ENCODE results near the gene NR4A1. TPM values are rescaled to one million over a fixed set of nuclear protein-coding genes. Genes with fewer than 3 reads are reported as not detected.

Gene NR4A1
- total and polyA plus RNA-seq, 10 donors, result 11.8 to 113 (median 50.3) TPM

DNA sequence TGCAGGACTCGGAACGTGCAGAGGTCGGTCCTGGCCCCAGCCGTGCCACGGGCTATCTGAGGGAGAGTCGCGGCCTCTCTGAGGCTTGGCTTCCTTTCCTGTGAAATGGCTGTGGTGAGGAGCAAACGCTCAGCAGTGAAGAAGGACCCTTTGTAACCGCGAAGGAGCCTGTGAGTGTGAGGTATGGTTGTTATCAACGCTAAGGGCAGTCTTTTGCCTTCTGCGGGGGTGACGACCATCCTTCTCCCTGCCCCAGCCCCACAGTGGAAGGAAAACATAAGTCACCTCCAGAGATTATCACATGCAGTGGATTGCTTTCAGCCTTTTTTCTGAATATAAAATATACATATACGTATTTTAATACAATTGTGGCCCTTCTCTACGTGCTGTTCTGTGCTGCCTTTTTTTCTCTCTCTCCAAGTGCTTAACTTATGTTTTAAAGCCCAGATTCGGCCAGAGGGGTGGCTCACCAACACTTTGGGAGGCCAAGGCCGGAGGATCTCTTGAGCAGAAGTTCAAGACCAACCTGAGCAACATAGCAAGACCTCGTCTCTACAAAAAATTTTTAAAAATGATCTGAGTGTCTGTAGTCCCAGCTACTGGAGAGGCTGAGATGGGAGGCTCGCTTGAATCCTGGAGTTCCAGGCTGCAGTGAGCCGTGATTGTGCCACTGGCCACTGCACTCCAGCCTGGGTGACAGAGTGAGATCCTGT lies 27.1 kb upstream of the NR4A1 start:
- Histone ChIP-seq H3K4me3 (peak overlapping the region; percentile 45 to 83 (median 56)), H3K27me3 (replicated peaks in 1 of 7) (peaks cover 0 to 8% (median 0%) of the 10 kb centered on the region in 7 donors), H3K9me3 (no peaks in the 10 kb centered on the region), H3K4me1 (peaks cover 29 to 78% (median 59%) of the 10 kb centered on the region in 6 donors), H3K27ac (peak overlapping the region in 5 of 8 donors; percentile 80 to 90 (median 86)), H3K36me3 (no peaks in the 10 kb centered on the region)
- 22 to 27% (median 24%) methylated on average over 17 to 20 of the region's 20 CpGs for WGBS, 5 donors
- intact Hi-C loops (cut with DNase I; ENCODE audit: low total_unique reads), result no loop called here
- DNase-seq, result no peak
- no peak for TF ChIP-seq POLR2A (IDR thresholded peaks at IDR 0.05)
- TF ChIP-seq, protein P1, sequence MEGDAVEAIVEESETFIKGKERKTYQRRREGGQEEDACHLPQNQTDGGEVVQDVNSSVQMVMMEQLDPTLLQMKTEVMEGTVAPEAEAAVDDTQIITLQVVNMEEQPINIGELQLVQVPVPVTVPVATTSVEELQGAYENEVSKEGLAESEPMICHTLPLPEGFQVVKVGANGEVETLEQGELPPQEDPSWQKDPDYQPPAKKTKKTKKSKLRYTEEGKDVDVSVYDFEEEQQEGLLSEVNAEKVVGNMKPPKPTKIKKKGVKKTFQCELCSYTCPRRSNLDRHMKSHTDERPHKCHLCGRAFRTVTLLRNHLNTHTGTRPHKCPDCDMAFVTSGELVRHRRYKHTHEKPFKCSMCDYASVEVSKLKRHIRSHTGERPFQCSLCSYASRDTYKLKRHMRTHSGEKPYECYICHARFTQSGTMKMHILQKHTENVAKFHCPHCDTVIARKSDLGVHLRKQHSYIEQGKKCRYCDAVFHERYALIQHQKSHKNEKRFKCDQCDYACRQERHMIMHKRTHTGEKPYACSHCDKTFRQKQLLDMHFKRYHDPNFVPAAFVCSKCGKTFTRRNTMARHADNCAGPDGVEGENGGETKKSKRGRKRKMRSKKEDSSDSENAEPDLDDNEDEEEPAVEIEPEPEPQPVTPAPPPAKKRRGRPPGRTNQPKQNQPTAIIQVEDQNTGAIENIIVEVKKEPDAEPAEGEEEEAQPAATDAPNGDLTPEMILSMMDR (IDR thresholded peaks at IDR 0.05 in 8 of 11, conservative IDR thresholded peaks at IDR 0.05 in 3 of 11), result peak in 7 of 11 experiments; percentile 24 to 74 (median 59)

DNA sequence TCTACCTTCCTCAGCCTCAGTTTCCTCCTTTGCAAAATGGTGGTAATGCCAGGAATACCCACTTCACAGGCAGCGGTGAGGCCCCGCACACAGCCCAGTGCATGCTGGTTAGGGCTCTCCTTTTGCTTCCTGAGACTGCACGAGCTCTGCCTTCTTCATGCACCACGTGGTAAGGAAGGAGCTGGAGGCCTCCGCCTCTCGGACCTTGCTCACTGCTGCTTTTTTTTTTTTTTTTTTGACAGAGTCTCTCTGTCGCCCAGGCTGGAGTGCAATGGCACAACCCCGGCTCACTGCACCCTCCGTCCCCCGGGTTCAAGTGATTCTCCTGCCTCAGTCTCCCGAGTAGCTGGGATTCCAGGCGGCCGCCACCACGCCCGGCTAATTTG lies 26.4 kb upstream of the NR4A1 start:
- H3K9me3 ChIP-seq, result no peaks in the 10 kb centered on the region
- H3K4me1 ChIP-seq, result peaks cover 29 to 76% (median 59%) of the 10 kb centered on the region in 6 donors
- no peaks in the 10 kb centered on the region for H3K36me3 ChIP-seq
- DNase-seq, result no peak
- intact Hi-C loops (cut with DNase I; ENCODE audit: low total_unique reads), result no loop called here
- H3K4me3 ChIP-seq, result peak overlapping the region in 6 of 8 donors; percentile 15 to 83 (median 26)
- H3K27ac ChIP-seq, result peak overlapping the region; percentile 78 to 90 (median 81)
- peaks cover 0 to 8% (median 0%) of the 10 kb centered on the region in 7 donors for H3K27me3 ChIP-seq (replicated peaks in 1 of 7)
- WGBS, 5 donors, result 38 to 57% (median 45%) methylated on average over 15 of the region's 15 CpGs
- TF ChIP-seq, protein P1 (IDR thresholded peaks at IDR 0.05 in 8 of 11, conservative IDR thresholded peaks at IDR 0.05 in 3 of 11), result no peak

DNA sequence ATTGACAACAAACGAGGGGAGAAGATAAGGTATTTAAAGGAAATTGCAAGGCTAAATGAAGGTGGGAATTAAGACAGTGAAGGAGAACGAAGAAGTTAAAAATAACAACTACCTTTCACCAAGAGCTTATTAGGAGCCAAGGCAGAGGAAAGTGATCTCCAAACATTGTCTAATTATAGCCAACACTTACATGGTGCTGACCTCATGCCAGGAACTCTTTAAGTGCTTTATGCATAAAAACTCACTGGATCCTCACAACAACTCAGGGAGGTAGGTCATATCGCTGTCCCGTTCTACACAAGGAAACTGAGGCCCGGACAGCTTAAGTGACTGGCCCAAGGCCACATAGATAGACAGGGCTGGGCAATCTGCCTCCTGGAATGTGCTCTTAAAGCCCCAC lies 25.0 kb upstream of the NR4A1 start:
- H3K27me3 ChIP-seq (replicated peaks in 1 of 7), result peaks cover 0 to 8% (median 0%) of the 10 kb centered on the region in 7 donors
- peak overlapping the region in 7 of 8 donors; percentile 78 to 90 (median 81) for H3K27ac ChIP-seq
- intact Hi-C loops (cut with DNase I; ENCODE audit: low total_unique reads), result loop anchor here (2.0 kb wide), 1 partner anchor 57 kb away; no protein-coding TSS in a partner anchor
- no peaks in the 10 kb centered on the region for H3K36me3 ChIP-seq
- H3K9me3 ChIP-seq, result no peaks in the 10 kb centered on the region
- peaks cover 23 to 61% (median 47%) of the 10 kb centered on the region in 6 donors for H3K4me1 ChIP-seq
- no peak for DNase-seq
- H3K4me3 ChIP-seq, result no peak overlapping the region
- TF ChIP-seq, protein P1 (IDR thresholded peaks at IDR 0.05 in 8 of 11, conservative IDR thresholded peaks at IDR 0.05 in 3 of 11), result no peak
- TF ChIP-seq POLR2A (IDR thresholded peaks at IDR 0.05) (no peak), POLR2AphosphoS5 (IDR thresholded peaks at IDR 0.05) (no peak)
- 41 to 71% (median 64%) methylated on average over 5 of the region's 5 CpGs for WGBS, 5 donors

DNA sequence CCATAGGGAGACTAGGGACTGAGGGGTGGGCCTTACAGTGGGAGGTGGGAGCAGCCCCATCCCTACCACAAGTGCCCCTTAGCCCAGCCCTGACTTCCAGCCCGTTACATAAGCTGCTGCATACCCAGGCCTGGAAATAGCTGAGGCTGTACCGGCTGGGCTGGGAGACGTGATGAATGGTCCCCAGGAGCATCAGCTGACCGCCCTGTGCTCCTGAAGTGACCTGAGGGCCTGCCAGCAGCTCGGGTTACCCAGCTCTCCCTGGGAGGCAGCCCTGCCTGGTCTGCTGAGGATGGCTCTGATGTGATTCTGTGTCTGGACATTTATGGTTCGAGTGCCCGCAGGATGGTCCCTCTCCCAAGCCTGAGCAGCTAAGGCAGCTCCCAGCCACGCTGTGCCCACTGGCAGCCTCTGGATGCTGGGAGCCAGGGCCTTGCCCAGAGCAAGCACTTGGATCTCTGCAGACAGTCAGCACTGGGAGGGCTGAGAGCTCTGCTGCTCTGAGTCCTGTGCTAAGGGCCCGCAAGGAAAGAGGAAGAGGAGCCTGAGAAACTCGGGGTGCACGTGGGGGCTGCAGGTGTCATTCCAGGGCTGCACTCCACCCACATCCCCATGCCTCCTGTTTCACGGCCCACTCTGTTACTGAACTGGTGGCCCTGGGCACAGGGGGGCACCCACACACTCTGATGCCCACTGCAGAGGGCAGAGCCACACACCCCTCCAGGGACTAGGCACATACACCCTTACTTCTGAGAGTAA lies 24.0 kb upstream of the NR4A1 start:
- no peak overlapping the region for H3K4me3 ChIP-seq
- intact Hi-C loops (cut with DNase I; ENCODE audit: low total_unique reads), result loop anchor here (2.0 kb wide), 1 partner anchor 56 kb away; no protein-coding TSS in a partner anchor
- H3K27me3 ChIP-seq (replicated peaks in 1 of 7), result peaks cover 0 to 8% (median 0%) of the 10 kb centered on the region in 7 donors
- TF ChIP-seq, protein P1 (IDR thresholded peaks at IDR 0.05 in 8 of 11, conservative IDR thresholded peaks at IDR 0.05 in 3 of 11), result no peak
- no peak for DNase-seq
- H3K36me3 ChIP-seq, result no peaks in the 10 kb centered on the region
- no peaks in the 10 kb centered on the region for H3K9me3 ChIP-seq
- peaks cover 23 to 58% (median 50%) of the 10 kb centered on the region in 6 donors for H3K4me1 ChIP-seq
- 57 to 84% (median 77%) methylated on average over 5 to 12 of the region's 12 CpGs for WGBS, 5 donors
- peak overlapping the region in 1 of 8 donors; percentile 90 for H3K27ac ChIP-seq
